DND-41 (cell line): Measurements from ENCODE around the gene GPC6.

Source experiments
- ATAC-seq: fragments of 200-7000 bp; cut with Tn5 transposase; 3 replicates; pipeline ENCODE4 v1.9.1; 2021; ENCODE audit warnings: low read depth; ENCODE audit not compliant: insufficient read depth
- DNase-seq: peaks from one replicate; pipeline ENCODE4 v3.0.0-alpha.2; 2020
- H2AFZ ChIP-seq: 2 replicates; pipeline ENCODE4 v1.6.0; 2012; ENCODE audit warnings: low read depth, low read length
- H3K27ac ChIP-seq: 2 replicates; pipeline ENCODE4 v1.5.1; 2012; ENCODE audit warnings: low read length, inconsistent platforms
- H3K27me3 ChIP-seq: fragments of 200-600 bp; sonication (generic); 2 replicates; pipeline ENCODE4 v1.6.0; 2012; ENCODE audit warnings: low read length, mild to moderate bottlenecking, inconsistent platforms; ENCODE audit not compliant: insufficient read depth, poor library complexity
- H3K36me3 ChIP-seq: 2 replicates; pipeline ENCODE4 v1.5.1; 2012; ENCODE audit warnings: low read length, inconsistent platforms; ENCODE audit not compliant: insufficient read depth
- H3K4me1 ChIP-seq: 2 replicates; pipeline ENCODE4 v1.5.1; 2012; ENCODE audit warnings: mild to moderate bottlenecking, low read length; ENCODE audit not compliant: insufficient read depth
- H3K4me2 ChIP-seq: 2 replicates; pipeline ENCODE4 v1.6.0; 2012; ENCODE audit warnings: mild to moderate bottlenecking, moderate library complexity, low read length, inconsistent platforms; ENCODE audit not compliant: insufficient read depth
- H3K4me3 ChIP-seq, 2 experiments: fragments of 200-600 bp in 1 of 2; shearing (Covaris generic) in 1 of 2; 2 replicates each; pipeline ENCODE4 v1.5.1; 2012 to 2016; ENCODE audit warnings: inconsistent platforms in 2 of 2, low read length in 2 of 2, mild to moderate bottlenecking in 2 of 2, low read depth in 1 of 2, moderate library complexity in 1 of 2
- H3K79me2 ChIP-seq: 2 replicates; pipeline ENCODE4 v1.6.0; 2012; ENCODE audit warnings: low read length, inconsistent platforms; ENCODE audit not compliant: insufficient read depth
- H3K9ac ChIP-seq: 2 replicates; pipeline ENCODE4 v1.6.0; 2012; ENCODE audit warnings: low read depth, mild to moderate bottlenecking, inconsistent platforms, low read length, moderate library complexity
- H3K9me3 ChIP-seq: 2 replicates; pipeline ENCODE4 v1.5.1; 2012; ENCODE audit warnings: low read length, moderate library complexity, mild to moderate bottlenecking, inconsistent platforms; ENCODE audit not compliant: insufficient read depth, severe bottlenecking
- H4K20me1 ChIP-seq: 2 replicates; pipeline ENCODE4 v1.6.0; 2012; ENCODE audit warnings: low read length; ENCODE audit not compliant: insufficient read depth
- CTCF ChIP-seq: IDR thresholded peaks from 2 replicates; pipeline ENCODE4 v1.5.1; 2012; ENCODE audit warnings: borderline replicate concordance, low read length, moderate library complexity, mild to moderate bottlenecking; ENCODE audit not compliant: poor library complexity, severe bottlenecking; ENCODE audit errors: extremely low read depth
- EZH2 ChIP-seq: IDR thresholded peaks from 3 replicates; pipeline ENCODE4 v1.6.1; 2012; ENCODE audit warnings: borderline replicate concordance, low read depth, mild to moderate bottlenecking, moderate library complexity, low read length, inconsistent platforms; ENCODE audit not compliant: severe bottlenecking

The GPC6 gene

GRCh38 chr13:93775027-93775426 is 548.4 kb downstream of the GPC6 start:
- Histone ChIP-seq H3K4me3 (no peak overlapping the region), H3K36me3 (no peaks in the 10 kb centered on the region), H3K27me3 (no peaks in the 10 kb centered on the region), H3K79me2 (no peaks in the 10 kb centered on the region), H3K27ac (no peak overlapping the region), H2AFZ (no peak overlapping the region), H3K4me1 (no peaks in the 10 kb centered on the region), H4K20me1 (no peaks in the 10 kb centered on the region), H3K9ac (no peak overlapping the region), H3K4me2 (no peak overlapping the region), H3K9me3 (no peaks in the 10 kb centered on the region)
- ATAC-seq (no peak), DNase-seq (no peak)
- TF ChIP-seq CTCF, result no peak
- no peak for TF ChIP-seq EZH2

- Histone ChIP-seq H3K36me3 (no peaks in the 10 kb centered on the region), H4K20me1 (no peaks in the 10 kb centered on the region), H3K4me3 (no peak overlapping the region), H3K9me3 (no peaks in the 10 kb centered on the region), H3K79me2 (no peaks in the 10 kb centered on the region), H3K4me2 (no peak overlapping the region), H3K27ac (no peak overlapping the region), H3K4me1 (no peaks in the 10 kb centered on the region), H2AFZ (no peak overlapping the region), H3K9ac (no peak overlapping the region), H3K27me3 (no peaks in the 10 kb centered on the region)
- DNase-seq (no peak), ATAC-seq (no peak)
- TF ChIP-seq EZH2, result no peak
- no peak for TF ChIP-seq CTCF
Measured at GRCh38 chr13:93775507-93776108, 549.0 kb downstream of the GPC6 start.

GRCh38 chr13:93776936-93777335 is 550.3 kb downstream of the GPC6 start:
- ATAC-seq (no peak), DNase-seq (no peak)
- Histone ChIP-seq H3K9me3 (no peaks in the 10 kb centered on the region), H3K4me1 (no peaks in the 10 kb centered on the region), H2AFZ (no peak overlapping the region), H3K9ac (no peak overlapping the region), H3K27ac (no peak overlapping the region), H3K36me3 (no peaks in the 10 kb centered on the region), H3K4me2 (no peak overlapping the region), H3K27me3 (no peaks in the 10 kb centered on the region), H3K79me2 (no peaks in the 10 kb centered on the region), H4K20me1 (no peaks in the 10 kb centered on the region), H3K4me3 (no peak overlapping the region)
- TF ChIP-seq CTCF (no peak), EZH2 (no peak)
